ENCODE results near the gene C22orf15. TPM values are rescaled to one million over a fixed set of nuclear protein-coding genes. Genes with fewer than 3 reads are reported as not detected.

Gene C22orf15
- total and polyA plus RNA-seq, 9 of the 15 experiments (the other 6 are each of a cell fraction or from before 2014, with no cell fraction given): 0.07 TPM; not detected in 8

- FAIRE-seq: no peak
- no peaks in the 10 kb centered on the region for H4K20me1 ChIP-seq (replicated peaks; ENCODE audit: control insufficient read depth, insufficient read depth, low read length)
- CTCF ChIA-PET (ENCODE audit: low intra/inter-chr PET ratio): interaction anchor here (0.6 kb wide), 1 partner anchor 75 kb away, joined by 5 read pairs; no protein-coding TSS in a partner anchor
- 0 out of 3 replicates have a peak within 1 kb of the TSS, but pooled peaks have one; percentile 44 for H3K27ac ChIP-seq (ENCODE audit: extremely low read depth, low read depth, low read length)
- ATAC-seq: peak; percentile 71
- peak within 1 kb of the TSS; percentile 59 to 88 for H3K9ac ChIP-seq (ENCODE audit: insufficient read depth in 1 of 2, low read depth in 2 of 2, low read length in 2 of 2)
- peaks cover 3 to 30% of the 10 kb centered on the region in 2 experiments; a peak in 3 of 5 replicates for H3K4me1 ChIP-seq (replicated peaks in 1 of 2; ENCODE audit: control insufficient read depth in 2 of 2, insufficient read depth in 2 of 2, low read length in 2 of 2)
- no peaks in the 10 kb centered on the region for H3K9me1 ChIP-seq (ENCODE audit: control insufficient read depth, insufficient read depth, low read length)
- H3K4me2 ChIP-seq (ENCODE audit: insufficient read depth, low read length): peak within 1 kb of the TSS; percentile 75
- no peaks in the 10 kb centered on the region for H3K36me3 ChIP-seq (ENCODE audit: control insufficient read depth, insufficient read depth, low read length)
- intact Hi-C loops (cut with micrococcal nuclease) (no loop called here), in situ Hi-C loops (cut with MboI) (no loop called here)
- H2AFZ ChIP-seq (ENCODE audit: low read depth, low read length): peak within 1 kb of the TSS; percentile 97
- H3K27me3 ChIP-seq (ENCODE audit: control insufficient read depth in 2 of 2, insufficient read depth in 2 of 2, low read length in 2 of 2): no peaks in the 10 kb centered on the region
- peaks cover 4% of the 10 kb centered on the region; the same call in 2 of the 3 replicates for H3K79me2 ChIP-seq (ENCODE audit: control insufficient read depth, insufficient read depth, low read length)
- H3K4me3 ChIP-seq: peak within 1 kb of the TSS; percentile 47
- WGBS (ENCODE audit: insufficient coverage, low coverage, missing lambda C conversion rate): 14% methylated on average over 21 of the region's 79 CpGs
- POLR2A ChIA-PET: no interaction called here
- peak; percentile 69 to 83 (median 83) for DNase-seq (ENCODE audit: extremely low read depth in 1 of 4, low spot score in 3 of 4)
- BruUV-seq (replicated peaks): no TSS peak
- no peaks in the 10 kb centered on the region for H3K9me3 ChIP-seq (replicated peaks; ENCODE audit: control insufficient read depth, insufficient read depth, low read depth, low read length)
- TF ChIP-seq SNRNP70 (optimal IDR thresholded peaks at IDR 0.05; ENCODE audit: low read depth, low read length) (no peak), SNIP1 (IDR thresholded peaks at IDR 0.05; ENCODE audit: low read depth) (no peak), ZBTB9 (CRISPR knock-in tag; IDR thresholded peaks at IDR 0.05) (no peak), ZNF695 (CRISPR knock-in tag; IDR thresholded peaks at IDR 0.05) (no peak), KDM4B (IDR thresholded peaks at IDR 0.05; ENCODE audit: borderline replicate concordance in 2 of 2, low read depth in 1 of 2) (no peak), ZNF41 (CRISPR knock-in tag; conservative IDR thresholded peaks at IDR 0.05) (no peak), TEAD4 (IDR thresholded peaks at IDR 0.05; ENCODE audit: low read length) (no peak), TEAD4 (CRISPR knock-in tag; IDR thresholded peaks at IDR 0.05; ENCODE audit: borderline replicate concordance) (no peak), PPARD (CRISPR knock-in tag; IDR thresholded peaks at IDR 0.05) (no peak), L3MBTL2 (IDR thresholded peaks at IDR 0.05) (peak; percentile 65; the same call in 1 of the 2 replicates), CCAR2 (IDR thresholded peaks at IDR 0.05; ENCODE audit: low read depth, low read length) (no peak), NCOR1 (IDR thresholded peaks at IDR 0.05) (no peak), ZNF146 (CRISPR knock-in tag; IDR thresholded peaks at IDR 0.05; ENCODE audit: unreplicated experiment) (no peak), RBM25 (IDR thresholded peaks at IDR 0.05; ENCODE audit: low read depth, low read length, severe bottlenecking) (peak; percentile 44), CTCFL (IDR thresholded peaks at IDR 0.05; ENCODE audit: borderline replicate concordance, insufficient read depth, low read depth, low read length, poor library complexity, severe bottlenecking) (peak; percentile 8), CC2D1A (IDR thresholded peaks at IDR 0.05) (no peak), KDM5B (IDR thresholded peaks at IDR 0.05; ENCODE audit: insufficient replicate concordance, low read depth, low read length) (no peak), NFATC3 (IDR thresholded peaks at IDR 0.05) (no peak)
Observed at GRCh38 chr22:23772649-23773473, 10.1 kb downstream of the C22orf15 start, which contains the start of gene MMP11. TSS of gene MMP11 (plus strand) at chr22:23772849. CDS start at chr22:23772871, 22 bp downstream.
